ENCODE results near the gene KLHL35.
A peak's percentile ranks its signal among the peaks of the same experiment; 100 is the strongest.
"Not testable (repeated sequence)": the region's sequence is repeated elsewhere in the genome, so short reads cannot be mapped to it uniquely, and the experiment has no call there.

Gene KLHL35

DNA sequence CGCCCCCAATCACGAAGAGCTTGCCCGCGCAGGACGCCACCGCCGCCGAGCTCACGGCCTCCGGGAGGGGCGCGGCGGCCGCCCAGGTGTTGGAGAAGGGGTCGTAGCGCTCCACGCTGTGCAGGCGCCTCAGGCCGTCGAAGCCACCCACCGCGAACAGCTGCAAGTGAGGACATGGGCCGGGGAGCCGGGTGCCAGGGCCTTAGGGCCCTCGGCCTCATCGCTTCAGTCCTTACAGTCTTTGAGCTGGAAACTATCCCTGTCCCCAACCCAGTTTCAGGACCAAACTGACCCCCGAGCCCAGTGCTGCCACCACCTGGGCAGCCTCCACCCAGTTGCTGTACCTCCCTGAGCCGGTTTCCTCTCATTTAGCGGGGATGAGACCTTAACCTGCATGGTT is 7.6 kb downstream of the KLHL35 start:
- no peak for DNase-seq (ENCODE audit: low read depth)

DNA sequence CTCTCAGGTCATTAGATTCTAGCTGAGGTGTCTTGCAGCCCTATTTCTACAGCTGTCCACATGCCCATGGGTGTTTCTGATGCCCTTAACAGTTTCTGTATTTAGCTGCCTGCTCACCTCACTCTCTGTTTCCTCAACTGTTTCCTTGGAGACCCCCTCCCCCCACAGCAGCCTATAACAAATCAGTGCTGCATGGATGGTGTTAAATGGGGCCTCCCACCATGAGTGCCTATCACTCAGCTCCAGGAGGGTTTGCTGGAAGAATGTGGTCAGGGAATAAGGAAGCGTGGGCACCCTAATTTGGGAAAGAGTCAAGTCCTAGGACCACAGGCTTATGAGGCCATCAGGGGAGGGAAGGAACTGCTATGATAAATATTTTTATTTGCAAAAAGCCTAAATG is 8.6 kb downstream of the KLHL35 start:
- no peak for DNase-seq (ENCODE audit: low read depth)

DNA sequence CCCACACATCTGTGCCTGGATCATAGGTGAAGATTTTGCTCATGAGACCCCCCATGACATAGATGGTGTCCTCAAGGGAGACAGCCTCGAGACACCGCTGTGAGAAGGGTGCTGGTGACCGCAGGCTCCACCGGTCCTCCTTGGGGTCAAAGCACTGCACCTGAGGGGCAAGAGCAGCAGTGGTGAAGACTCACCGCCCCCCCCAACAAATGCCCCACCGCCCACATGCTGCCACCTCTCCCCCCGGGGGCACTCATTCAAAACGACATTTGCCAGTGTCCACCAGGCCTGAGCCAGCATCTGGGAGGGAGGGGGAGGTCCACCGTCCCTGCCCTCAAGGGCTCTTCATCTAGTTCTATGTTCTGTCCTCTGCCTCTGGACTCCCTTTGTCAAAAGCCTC is 9.3 kb downstream of the KLHL35 start:
- no peak for DNase-seq (ENCODE audit: low read depth)

DNA sequence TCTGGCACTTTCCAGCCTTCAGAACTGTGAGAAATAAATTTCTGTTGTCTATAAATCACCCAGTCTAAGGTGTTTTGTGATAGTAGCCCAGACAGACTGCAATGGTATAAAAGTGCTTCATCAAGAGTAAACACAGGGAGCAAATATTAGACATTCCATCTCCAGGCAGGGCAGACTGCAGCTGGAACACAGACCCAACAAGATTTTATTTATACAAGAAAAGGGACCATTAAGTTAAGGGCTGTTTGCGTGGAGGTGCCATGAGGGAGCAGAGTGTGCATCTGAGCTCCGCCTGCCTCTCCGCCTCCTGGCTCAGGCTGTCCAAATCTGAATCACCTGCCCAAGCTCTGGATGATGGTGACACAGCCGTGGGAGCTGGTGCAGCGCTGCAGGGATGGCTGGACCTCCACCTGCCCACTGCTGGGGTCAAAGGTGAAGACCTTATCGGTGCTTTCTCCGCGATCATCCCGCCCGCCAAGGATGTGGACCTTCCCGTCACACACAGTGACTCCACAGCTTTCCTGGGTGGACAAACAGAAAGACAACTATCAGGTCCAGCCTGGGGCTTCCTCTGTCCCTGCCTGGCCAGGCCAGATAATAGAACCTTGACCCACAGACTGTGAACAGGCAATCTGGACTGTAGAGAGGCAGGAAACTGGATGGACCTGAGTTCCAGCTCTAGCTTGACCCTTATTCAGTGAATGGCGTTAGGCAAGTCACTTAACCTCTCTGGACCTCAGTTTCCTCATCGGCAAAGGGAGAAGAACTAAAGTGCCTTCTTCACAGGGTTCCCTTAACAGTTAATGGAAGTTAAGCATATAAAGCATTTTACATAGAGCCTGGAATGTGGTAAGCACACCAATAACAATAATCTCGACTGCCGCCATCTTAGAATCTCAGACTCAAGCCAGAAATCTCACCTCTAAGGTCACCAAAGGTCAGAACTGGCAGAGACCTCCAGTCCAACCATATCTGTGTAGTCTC is 10.5 kb downstream of the KLHL35 start:
- DNase-seq (ENCODE audit: low read depth), result no peak

DNA sequence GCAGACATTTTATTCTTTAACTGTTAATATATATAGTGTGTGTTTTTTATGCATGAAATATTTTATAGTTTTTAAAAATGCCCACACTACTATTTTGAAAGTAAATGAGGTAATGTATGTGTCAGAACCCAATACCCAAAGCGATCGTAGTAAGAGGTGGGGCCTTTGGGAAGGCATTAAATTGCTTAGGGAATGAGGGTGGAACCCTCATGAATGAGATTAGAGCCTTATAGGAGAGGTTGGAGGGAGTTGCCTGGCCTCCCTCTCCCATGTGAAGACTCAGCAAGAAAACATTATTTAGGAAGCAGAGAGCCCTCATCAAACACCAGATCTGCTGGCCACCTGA is 11.1 kb downstream of the KLHL35 start:
- DNase-seq (ENCODE audit: low read depth), result no peak

DNA sequence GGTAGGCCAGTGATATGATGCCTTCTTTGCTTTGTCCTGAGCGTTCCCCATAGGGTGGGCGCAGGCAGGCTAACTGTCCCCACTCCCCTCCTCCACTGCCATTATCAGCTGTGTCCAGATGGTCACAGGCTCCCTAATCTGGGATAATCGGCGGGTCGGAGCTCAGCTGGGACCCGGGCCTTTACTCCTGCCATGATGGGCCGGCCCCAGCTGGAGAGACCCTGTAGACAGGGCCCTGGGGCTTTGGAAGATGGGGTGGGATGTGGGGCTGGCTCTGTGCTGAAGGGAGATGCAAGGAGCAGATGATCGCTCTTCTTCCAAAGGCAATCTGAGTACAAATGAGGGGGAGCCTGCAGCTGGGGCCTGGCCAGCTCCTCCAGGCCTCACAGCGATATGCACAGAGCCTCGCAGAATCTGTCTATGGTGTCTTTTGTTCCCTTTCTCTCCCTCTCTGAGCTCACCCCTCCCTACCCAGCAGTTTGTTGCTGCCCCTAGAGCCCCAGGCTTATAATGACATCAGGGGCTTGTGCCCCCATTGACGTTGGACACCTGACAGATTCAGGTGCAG is 11.9 kb downstream of the KLHL35 start:
- no peak for DNase-seq (ENCODE audit: low read depth)

DNA sequence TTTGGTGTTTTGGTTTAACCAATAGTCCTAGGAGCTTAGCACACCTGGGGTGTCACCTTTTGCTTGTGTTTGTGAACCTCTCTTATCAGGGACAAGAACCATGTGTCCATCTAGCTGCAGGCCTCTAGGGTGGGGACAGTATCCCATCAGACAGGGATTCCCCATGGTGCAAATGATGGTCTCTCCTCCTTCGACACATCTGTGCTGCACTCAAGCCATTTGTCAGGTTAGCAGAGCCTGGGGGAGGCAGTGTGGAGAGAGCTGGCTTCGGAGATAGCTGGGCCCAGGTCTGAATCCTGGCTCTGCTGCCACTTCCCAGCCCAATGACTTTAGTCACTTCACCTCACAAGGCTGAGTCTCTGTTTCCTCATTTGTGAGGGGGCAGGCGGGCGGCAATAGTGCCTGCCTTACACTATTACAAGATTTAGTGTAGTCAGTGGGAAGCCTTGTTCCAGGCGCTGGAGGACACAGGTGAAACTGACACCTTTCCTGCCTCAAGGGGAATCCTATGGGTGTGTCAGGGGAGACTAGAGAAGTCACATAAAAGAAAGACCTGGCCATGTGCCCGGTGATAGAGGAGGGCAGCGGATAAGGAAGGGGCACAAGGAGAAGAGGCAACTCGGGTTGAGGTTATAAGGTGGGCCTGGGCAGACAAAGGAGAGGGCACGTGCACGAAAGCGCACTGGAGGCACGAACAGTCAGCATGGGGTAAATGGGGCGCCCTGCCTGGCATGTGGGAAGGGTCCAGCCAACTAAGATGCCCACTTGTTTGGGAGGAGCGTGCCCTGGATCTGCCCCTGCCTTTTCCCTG is 12.6 kb downstream of the KLHL35 start:
- DNase-seq (ENCODE audit: low read depth), result no peak

DNA sequence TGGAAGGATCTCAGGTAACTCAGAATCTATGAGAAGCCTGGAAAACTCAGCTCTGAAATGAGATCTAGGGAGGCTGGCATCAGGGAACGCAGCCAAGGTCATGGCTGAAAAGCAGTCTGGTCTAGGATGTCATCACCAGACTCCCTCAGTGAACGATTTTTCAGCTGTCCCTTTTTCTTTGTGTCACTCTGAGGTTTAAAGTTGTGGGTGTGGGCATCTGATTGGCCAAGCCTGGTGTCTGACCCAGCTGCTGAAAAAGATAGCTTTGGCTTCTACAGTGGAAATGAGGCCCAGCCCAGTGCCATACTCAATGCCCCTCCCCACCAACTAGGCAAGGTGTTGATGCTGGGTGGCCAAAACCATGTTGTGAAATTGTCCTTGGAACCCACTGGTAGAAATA is 19.1 kb downstream of the KLHL35 start:
- DNase-seq (ENCODE audit: low read depth), result no peak

DNA sequence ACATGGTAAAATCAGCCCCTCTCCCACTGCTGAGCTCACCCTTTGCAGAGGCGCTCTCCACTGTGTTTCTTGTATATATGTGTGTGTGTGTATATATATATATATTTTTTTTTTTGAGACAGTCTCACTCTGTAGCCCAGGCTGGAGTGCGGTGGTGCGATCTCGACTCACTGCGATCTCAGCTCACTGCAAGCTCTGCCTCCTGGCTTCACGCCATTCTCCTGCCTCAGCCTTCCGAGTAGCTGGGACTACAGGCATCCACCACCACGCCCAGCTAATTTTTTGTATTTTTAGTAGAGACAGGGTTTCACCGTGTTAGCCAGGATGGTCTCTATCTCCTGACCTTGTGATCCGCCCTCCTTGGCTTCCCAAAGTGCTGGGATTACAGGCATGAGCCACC is 19.9 kb downstream of the KLHL35 start:
- not testable (repeated sequence) for DNase-seq (ENCODE audit: low read depth)

DNA sequence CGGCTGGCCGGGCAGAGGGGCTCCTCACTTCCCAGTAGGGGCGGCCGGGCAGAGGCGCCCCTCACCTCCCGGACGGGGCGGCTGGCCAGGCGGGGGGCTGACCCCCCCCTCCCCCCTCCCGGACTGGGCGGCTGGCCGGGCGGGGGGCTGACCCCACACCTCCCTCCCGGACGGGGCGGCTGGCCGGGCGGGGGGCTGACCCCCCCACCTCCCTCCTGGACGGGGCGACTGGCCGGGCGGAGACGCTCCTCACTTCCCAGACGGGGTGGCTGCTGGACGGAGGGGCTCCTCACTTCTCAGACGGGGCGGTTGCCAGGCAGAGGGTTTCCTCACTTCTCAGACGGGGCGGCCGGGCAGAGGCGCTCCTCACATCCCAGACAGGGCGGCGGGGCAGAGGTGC is 23.0 kb downstream of the KLHL35 start:
- DNase-seq (ENCODE audit: low read depth), result not testable (repeated sequence)

DNA sequence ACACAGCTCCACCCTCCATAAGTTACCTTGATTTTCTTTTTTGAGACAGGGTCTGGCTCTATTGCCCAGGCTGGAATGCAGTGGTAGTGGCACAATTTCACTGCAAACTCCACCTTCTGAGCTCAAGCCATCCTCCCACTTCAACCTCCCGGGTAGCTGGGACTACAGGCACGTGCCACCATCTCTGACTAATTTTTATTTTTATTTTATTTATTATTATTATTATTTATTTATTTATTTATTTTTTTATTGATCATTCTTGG is 24.1 kb downstream of the KLHL35 start:
- no peak for DNase-seq (ENCODE audit: low read depth)

DNA sequence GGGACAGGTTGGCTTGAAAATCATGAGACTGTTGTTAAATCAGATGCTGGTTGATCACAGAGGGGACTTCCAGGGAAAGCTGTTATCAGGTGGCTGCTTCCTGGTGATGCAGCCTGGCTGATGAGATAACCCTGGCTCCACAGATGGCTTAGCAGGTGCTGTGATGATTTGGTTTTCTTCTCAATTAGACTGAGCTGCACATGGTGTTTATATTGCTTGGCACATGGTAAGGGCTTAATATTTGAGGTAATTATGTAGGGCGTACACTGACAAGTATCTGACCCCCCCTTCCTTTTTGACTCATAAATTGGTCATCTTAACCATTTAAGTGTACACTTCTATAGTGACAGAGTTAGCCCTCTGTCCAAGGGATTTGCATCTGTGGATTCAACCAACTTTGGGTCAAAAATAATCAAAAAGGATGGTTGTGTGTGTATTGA is 26.6 kb downstream of the KLHL35 start:
- DNase-seq (ENCODE audit: low read depth), result peak; percentile 26

DNA sequence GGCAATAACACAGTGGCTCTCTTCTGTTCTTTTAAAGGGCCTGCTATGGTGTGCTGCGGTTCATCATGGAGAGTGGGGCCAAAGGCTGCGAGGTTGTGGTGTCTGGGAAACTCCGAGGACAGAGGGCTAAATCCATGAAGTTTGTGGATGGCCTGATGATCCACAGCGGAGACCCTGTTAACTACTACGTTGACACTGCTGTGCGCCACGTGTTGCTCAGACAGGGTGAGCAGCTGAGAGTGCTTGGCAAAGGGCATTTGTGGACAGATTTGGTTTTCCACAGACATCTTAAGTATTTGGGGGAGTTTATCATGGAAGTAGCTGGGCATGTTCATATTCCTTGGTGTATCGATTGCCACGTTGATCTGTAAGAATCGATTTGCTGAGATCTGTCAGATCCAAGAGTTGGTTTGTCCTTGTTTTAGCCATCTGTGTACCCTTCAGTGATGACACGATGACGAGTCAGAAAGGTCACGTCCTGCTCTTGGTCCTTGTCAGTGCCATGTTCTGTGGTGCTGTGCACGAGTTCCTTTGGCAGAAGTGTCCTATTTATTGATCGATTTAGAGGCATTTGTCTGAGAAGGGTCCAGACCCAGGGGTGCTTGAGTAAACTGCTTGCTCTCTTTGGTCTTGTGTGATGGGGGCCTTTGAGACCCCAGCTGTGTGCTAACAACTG is 28.9 kb downstream of the KLHL35 start:
- DNase-seq (ENCODE audit: low read depth), result no peak

DNA sequence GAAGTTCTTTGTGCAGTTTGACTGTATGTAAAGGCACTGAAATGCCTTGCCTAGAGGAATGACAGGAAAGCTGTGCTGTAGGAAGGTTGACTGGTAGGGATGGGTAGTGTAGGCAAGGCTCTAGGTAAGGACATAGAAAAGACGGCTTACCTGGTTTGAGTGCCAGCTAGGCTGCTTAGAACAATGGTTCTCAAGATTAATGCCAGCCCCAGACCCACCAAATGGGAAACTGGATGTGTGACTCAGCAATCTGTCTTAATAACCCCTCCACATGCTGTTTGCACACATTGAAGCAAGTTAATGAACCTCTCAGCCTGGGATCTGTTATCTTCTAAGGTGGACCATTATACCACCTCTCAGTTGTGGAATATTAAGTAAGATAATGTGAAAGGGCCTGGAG is 30.0 kb downstream of the KLHL35 start:
- no peak for DNase-seq (ENCODE audit: low read depth)

DNA sequence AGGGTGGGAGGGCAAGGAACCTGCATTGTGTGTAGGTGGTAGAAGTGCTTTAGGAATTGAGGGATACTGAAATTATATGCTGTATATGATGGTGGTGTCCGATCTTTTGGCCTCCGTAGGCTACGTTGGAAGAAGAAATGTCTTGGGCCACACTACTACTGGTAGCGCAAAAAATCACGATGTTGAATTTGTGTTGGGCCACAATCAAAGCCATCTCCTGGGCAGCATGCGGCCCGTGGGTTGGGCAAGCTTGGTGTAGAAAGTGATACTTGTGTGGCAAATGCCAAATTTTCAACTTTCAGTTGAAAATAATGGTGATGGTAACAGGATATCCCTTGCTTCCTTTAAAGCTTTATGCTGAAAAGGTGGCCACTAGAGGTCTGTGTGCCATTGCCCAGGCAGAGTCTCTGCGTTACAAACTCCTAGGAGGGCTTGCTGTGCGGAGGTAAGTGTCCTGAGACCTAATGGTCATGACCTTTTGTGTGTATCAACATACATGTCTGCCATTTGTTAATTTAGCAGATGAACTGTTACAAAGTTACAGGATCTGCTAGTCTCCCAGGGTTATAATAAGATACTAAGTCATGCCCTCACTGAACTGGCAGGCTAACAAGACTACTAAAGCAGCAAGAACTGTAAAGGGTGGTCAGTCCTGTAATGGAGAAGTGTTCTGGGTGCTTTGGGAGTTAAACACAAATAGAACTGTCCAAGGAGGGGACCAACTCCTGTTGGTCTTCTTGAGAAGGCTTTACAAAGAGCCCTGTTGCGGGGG is 30.8 kb downstream of the KLHL35 start:
- DNase-seq (ENCODE audit: low read depth), result no peak

DNA sequence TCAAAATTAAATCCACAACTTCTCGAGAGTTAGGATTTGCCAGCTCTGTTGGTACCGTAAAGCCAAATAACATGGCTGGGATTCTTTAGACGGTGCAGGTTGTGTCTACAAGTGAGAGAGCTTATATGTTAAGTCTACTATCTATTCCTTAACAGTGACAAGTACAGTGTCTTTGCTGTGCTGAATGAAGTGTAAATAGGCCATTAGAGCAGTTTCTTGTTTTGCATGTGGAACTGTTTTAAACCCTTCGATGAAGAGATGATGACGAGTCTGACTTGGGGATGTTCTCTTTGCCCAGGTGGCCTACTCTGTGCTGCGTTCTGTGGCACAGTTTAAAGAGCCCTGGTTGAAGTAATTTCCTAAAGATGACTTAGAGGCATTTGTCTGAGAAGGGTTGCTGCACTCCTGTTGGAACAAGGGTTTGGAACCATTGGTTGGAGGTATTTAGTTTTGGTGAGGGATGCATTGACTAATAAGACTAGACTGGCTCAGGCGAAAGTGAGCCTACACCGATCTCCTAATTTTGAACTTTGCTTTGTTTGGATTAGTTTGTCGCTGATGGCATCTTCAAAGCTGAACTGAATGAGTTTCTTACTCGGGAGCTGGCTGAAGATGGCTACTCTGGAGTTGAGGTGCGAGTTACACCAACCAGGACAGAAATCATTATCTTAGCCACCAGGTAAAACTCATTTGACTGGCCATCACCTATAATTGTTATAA is 32.7 kb downstream of the KLHL35 start:
- peak; percentile 21 for DNase-seq (ENCODE audit: low read depth)

DNA sequence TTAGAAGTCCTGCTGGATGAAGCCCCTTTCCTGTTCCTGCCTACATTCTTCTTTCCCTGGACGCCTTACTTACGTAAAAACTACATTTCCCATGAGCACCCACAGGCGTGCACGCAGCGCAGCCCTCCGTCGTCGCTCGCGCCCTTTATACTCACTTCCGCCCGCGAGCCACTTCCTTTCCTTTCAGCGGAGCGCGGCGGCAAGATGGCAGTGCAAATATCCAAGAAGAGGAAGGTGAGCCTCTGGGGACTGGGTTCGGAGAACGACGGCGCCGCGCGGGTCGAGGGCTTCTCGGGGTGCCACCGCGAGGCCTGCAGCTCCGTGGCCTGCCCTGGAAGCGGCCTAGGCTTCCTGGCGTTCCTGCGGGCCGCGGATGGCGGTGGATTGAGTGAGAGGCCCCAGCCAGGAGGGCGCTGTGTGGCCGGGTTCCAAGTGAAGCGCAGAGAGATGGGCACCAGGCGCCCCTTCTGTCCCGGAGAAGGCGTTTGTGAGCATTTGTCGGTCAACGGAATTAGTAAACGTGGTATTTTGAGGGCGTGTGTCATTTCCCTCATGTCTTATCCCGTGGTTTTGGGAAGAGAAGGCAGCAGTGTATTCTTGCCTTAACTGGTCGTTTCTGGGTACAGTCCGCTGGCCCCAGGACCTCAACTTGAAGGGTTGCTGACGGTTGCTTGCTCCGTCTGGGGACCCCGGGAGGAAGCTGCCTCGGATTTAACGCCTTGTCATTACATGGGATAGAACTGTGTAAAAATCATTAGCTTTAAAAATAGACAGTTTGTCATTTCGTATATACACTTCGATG is 33.5 kb downstream of the KLHL35 start, which contains the start of gene RPS3:
TSS of gene RPS3 (plus strand) at position 175 of the 802 bp plus-strand sequence. CDS start at position 205, 30 bp downstream.
- DNase-seq (ENCODE audit: low read depth), result peak; percentile 92

DNA sequence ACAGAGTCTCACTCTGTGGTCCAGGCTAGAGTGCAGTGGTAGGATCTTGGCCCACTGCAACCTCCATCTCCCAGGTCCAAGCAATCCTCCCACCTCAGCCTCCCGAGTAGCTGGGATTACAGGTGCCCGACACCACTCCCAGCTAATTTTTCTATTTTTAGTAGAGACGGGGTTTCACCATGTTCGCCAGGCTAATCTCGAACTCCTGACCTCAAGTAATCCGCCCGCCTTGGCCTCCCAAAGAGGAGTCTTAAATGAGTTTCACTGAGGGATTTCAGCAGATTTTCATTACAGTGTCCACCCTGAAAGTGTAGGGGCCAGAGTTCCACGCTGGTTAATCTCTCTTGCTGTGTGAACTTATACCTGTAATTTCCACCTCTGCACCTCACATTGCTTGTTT is 34.1 kb downstream of the KLHL35 start:
- no peak for DNase-seq (ENCODE audit: low read depth)

DNA sequence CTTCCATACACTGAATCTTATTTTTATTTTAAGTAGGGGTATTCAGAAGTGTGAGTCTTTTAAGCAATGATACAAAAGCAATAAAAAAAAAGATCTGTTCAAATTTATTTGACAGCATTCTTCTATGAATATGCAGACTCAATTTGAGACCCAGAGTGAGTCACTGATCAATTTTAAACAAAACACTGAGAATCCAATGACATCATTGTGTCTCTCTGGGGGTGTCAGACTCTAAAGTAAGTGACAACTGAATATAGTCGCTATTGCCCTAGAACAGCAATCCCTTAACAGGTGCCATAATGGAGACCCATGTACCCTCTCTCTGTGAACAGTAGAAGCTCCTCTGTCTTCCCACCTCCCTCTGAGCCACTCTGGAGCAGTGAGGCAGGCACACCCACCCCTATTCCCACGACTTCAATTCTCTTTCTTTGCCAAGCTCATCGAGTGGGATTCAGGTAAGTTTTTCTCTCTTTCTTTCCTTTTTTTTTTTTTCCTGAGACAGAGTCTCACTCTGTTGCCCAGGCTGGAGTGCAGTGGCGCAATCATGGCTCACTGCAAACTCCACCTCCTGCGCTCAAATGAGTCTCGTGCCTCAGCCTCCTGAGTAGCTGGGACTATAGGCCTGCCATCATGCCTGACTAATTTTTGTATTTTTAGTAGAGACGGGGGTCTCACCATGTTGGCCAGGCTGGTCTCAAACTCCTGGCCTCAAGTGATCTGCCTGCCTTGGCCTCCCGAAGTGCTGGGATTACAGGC is 38.7 kb downstream of the KLHL35 start:
- DNase-seq (ENCODE audit: low read depth), result no peak
